Progenitor cell of endocrine pancreas (in vitro differentiated cells): ENCODE results near the gene CUX1. TPM values are rescaled to one million over a fixed set of nuclear protein-coding genes. Genes with fewer than 3 reads are reported as not detected.

Experiments
- DNase-seq: peaks from one replicate; pipeline ENCODE4 v3.0.0; 2021; ENCODE audit warnings: low spot score; ENCODE audit not compliant: unreplicated experiment
- H3K27ac Mint-ChIP-seq: 2 replicates; pipeline ENCODE4 v1.8.0; 2021; ENCODE audit warnings: mild to moderate bottlenecking, moderate library complexity, mixed read lengths
- H3K27me3 Mint-ChIP-seq: 2 replicates; pipeline ENCODE4 v1.8.0; 2021; ENCODE audit warnings: mixed read lengths
- H3K36me3 Mint-ChIP-seq: 2 replicates; pipeline ENCODE4 v1.8.0; 2022; ENCODE audit warnings: mixed read lengths; ENCODE audit not compliant: insufficient read depth
- H3K4me1 Mint-ChIP-seq: 2 replicates; pipeline ENCODE4 v1.8.0; 2021; ENCODE audit warnings: low read depth, mixed read lengths
- H3K4me3 Mint-ChIP-seq: 2 replicates; pipeline ENCODE4 v1.8.0; 2021; ENCODE audit warnings: low read depth, mild to moderate bottlenecking, moderate library complexity, mixed read lengths
- H3K9me3 Mint-ChIP-seq: 2 replicates; pipeline ENCODE4 v1.8.0; 2021; ENCODE audit warnings: low read depth, mixed read lengths
- CTCF ChIP-seq: fragments of 200-600 bp; sonication (generic); IDR thresholded peaks from one replicate; pipeline ENCODE4 v1.5.0; 2021; ENCODE audit warnings: antibody characterized with exemption, mild to moderate bottlenecking; ENCODE audit not compliant: unreplicated experiment
- total RNA-seq: library from RNA; stranded (reverse); gene quantifications from 2 replicates; pipeline ENCODE4 v1.2.1, GENCODE V29; 2021

The CUX1 gene
- total RNA-seq, 1 donor from 2014 or later: 103 TPM

- H3K4me3 Mint-ChIP-seq: no peak overlapping the region
- H3K4me1 Mint-ChIP-seq: peaks cover 15% of the 10 kb centered on the region
- no peak overlapping the region for H3K27ac Mint-ChIP-seq
- peaks cover 20% of the 10 kb centered on the region for H3K36me3 Mint-ChIP-seq
- no peaks in the 10 kb centered on the region for H3K27me3 Mint-ChIP-seq
- no peaks in the 10 kb centered on the region for H3K9me3 Mint-ChIP-seq
- TF ChIP-seq CTCF: no peak
- DNase-seq: no peak
Observed at GRCh38 chr7:102122026-102122425, 304.6 kb downstream of the CUX1 start.

- no peak for DNase-seq
- Mint-ChIP-seq H3K27ac (no peak overlapping the region), H3K9me3 (no peaks in the 10 kb centered on the region), H3K27me3 (no peaks in the 10 kb centered on the region), H3K4me1 (peaks cover 19% of the 10 kb centered on the region), H3K4me3 (no peak overlapping the region), H3K36me3 (peaks cover 22% of the 10 kb centered on the region)
- no peak for TF ChIP-seq CTCF
Observed at GRCh38 chr7:102125127-102125596, 307.7 kb downstream of the CUX1 start.

- Mint-ChIP-seq H3K4me1 (peaks cover 6% of the 10 kb centered on the region), H3K36me3 (peaks cover 27% of the 10 kb centered on the region), H3K9me3 (no peaks in the 10 kb centered on the region), H3K27ac (no peak overlapping the region), H3K27me3 (no peaks in the 10 kb centered on the region), H3K4me3 (no peak overlapping the region)
- TF ChIP-seq CTCF: no peak
- no peak for DNase-seq
Observed at GRCh38 chr7:102128303-102128702, 310.9 kb downstream of the CUX1 start.

- Mint-ChIP-seq H3K27ac (no peak overlapping the region), H3K4me1 (peaks cover 6% of the 10 kb centered on the region), H3K27me3 (no peaks in the 10 kb centered on the region), H3K4me3 (no peak overlapping the region), H3K9me3 (no peaks in the 10 kb centered on the region), H3K36me3 (peaks cover 21% of the 10 kb centered on the region)
- no peak for DNase-seq
- no peak for TF ChIP-seq CTCF
Observed at GRCh38 chr7:102129636-102130370, 312.4 kb downstream of the CUX1 start.

GRCh38 chr7:102132209-102132752 lies 314.9 kb downstream of the CUX1 start:
- H3K4me3 Mint-ChIP-seq: no peak overlapping the region
- no peak for TF ChIP-seq CTCF
- peaks cover 14% of the 10 kb centered on the region for H3K36me3 Mint-ChIP-seq
- no peaks in the 10 kb centered on the region for H3K9me3 Mint-ChIP-seq
- no peak for DNase-seq
- H3K27ac Mint-ChIP-seq: peak overlapping the region; percentile 84
- H3K27me3 Mint-ChIP-seq: no peaks in the 10 kb centered on the region
- peaks cover 6% of the 10 kb centered on the region for H3K4me1 Mint-ChIP-seq
